NB4 (cell line): Measurements from ENCODE around the gene CDH18.

Experiments
- POLR2A ChIP-seq: IDR thresholded peaks from 2 replicates; pipeline ENCODE4 v1.6.1; 2011; ENCODE audit warnings: mild to moderate bottlenecking; ENCODE audit not compliant: insufficient read length; ENCODE audit errors: extremely low read depth
- TF ChIP-seq, protein P1 (sequence below): IDR thresholded peaks from one replicate; pipeline ENCODE4 v1.5.1; 2012; ENCODE audit warnings: low read depth, low read length
- TF ChIP-seq, protein P2 (sequence below): IDR thresholded peaks from 2 replicates; pipeline ENCODE4 v1.6.1; 2011; ENCODE audit warnings: low read depth, low read length

DNA sequence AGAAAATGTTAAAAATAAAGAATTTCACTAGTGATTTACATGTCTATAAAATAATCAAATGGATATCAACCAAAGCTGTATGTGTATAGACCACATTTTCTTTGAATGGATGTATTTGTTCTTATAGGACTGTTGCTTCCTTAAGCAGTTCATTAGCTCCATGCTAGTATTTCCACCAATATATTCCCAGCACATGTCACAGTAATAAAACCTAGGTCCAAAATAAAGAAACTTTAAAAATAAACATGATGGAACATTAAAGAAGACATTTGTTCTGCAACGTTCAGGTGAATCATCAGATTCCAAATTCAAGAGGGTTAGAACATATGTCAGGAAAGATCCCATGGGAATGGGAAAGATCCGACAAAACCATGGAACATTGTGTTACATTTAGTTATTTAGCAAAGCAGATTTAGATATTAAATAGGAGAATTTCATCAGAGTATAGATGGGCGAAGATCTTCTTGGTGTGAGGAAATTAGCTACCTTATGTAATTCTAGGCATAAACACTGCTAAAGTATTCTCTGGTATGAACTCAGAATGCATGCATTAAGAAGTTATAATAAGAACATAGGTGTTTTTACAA is 490.7 kb downstream of the CDH18 start:
- TF ChIP-seq, protein P1, sequence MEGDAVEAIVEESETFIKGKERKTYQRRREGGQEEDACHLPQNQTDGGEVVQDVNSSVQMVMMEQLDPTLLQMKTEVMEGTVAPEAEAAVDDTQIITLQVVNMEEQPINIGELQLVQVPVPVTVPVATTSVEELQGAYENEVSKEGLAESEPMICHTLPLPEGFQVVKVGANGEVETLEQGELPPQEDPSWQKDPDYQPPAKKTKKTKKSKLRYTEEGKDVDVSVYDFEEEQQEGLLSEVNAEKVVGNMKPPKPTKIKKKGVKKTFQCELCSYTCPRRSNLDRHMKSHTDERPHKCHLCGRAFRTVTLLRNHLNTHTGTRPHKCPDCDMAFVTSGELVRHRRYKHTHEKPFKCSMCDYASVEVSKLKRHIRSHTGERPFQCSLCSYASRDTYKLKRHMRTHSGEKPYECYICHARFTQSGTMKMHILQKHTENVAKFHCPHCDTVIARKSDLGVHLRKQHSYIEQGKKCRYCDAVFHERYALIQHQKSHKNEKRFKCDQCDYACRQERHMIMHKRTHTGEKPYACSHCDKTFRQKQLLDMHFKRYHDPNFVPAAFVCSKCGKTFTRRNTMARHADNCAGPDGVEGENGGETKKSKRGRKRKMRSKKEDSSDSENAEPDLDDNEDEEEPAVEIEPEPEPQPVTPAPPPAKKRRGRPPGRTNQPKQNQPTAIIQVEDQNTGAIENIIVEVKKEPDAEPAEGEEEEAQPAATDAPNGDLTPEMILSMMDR = no peak
- no peak for TF ChIP-seq POLR2A
- TF ChIP-seq, protein P2, sequence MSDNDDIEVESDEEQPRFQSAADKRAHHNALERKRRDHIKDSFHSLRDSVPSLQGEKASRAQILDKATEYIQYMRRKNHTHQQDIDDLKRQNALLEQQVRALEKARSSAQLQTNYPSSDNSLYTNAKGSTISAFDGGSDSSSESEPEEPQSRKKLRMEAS = no peak
